Measurements from ENCODE around the gene SCARB2. TPM values are rescaled to one million over a fixed set of nuclear protein-coding genes. Genes with fewer than 3 reads are reported as not detected.

SCARB2 gene
- polyA plus RNA-seq, 4 donors: 27.7 to 247 (median 47.9) TPM

- no peaks in the 10 kb centered on the region for H3K9me3 ChIP-seq (ENCODE audit: control insufficient read depth in 2 of 2, insufficient read depth in 1 of 2, low read depth in 1 of 2, low read length in 1 of 2)
- no peaks in the 10 kb centered on the region for H3K27me3 ChIP-seq (ENCODE audit: control insufficient read depth in 3 of 3, insufficient read depth in 3 of 3, low read length in 3 of 3)
- no peak for FAIRE-seq
- peaks cover 7 to 23% (median 14%) of the 10 kb centered on the region in 3 donors for H3K36me3 ChIP-seq (ENCODE audit: control insufficient read depth in 3 of 3, insufficient read depth in 2 of 3, low read depth in 1 of 3, low read length in 3 of 3)
- no peak for DNase-seq
- H3K4me3 ChIP-seq (ENCODE audit: low read depth in 1 of 3, low read length in 3 of 3): no peak overlapping the region
- WGBS, 3 donors: 85 to 95% (median 88%) methylated on average over 5 of the region's 5 CpGs
- H3K27ac ChIP-seq (ENCODE audit: low read depth in 1 of 3, low read length in 2 of 3): no peak overlapping the region
- no peaks in the 10 kb centered on the region for H3K4me1 ChIP-seq (ENCODE audit: control insufficient read depth in 3 of 3, insufficient read depth in 2 of 3, low read depth in 1 of 3, low read length in 2 of 3)
Measured at GRCh38 chr4:76117536-76117935, 96.1 kb downstream of the SCARB2 start.

GRCh38 chr4:76116821-76117220 is 96.8 kb downstream of the SCARB2 start:
- Histone ChIP-seq H3K36me3 (ENCODE audit: control insufficient read depth in 3 of 3, insufficient read depth in 2 of 3, low read depth in 1 of 3, low read length in 3 of 3) (peaks cover 7 to 23% (median 14%) of the 10 kb centered on the region in 3 donors), H3K27me3 (ENCODE audit: control insufficient read depth in 3 of 3, insufficient read depth in 3 of 3, low read length in 3 of 3) (no peaks in the 10 kb centered on the region)
- no peak for FAIRE-seq

More at GRCh38 chr4:76116821-76117220, 96.8 kb downstream of the SCARB2 start:
- Histone ChIP-seq H3K4me3 (ENCODE audit: low read depth in 1 of 3, low read length in 3 of 3) (no peak overlapping the region), H3K27ac (ENCODE audit: low read depth in 1 of 3, low read length in 2 of 3) (no peak overlapping the region), H3K4me1 (ENCODE audit: control insufficient read depth in 3 of 3, insufficient read depth in 2 of 3, low read depth in 1 of 3, low read length in 2 of 3) (no peaks in the 10 kb centered on the region), H3K9me3 (ENCODE audit: control insufficient read depth in 2 of 2, insufficient read depth in 1 of 2, low read depth in 1 of 2, low read length in 1 of 2) (no peaks in the 10 kb centered on the region)
- DNase-seq: no peak
- WGBS, 3 donors: 100% methylated on average over 1 of the region's 1 CpG

Other genes starting within 250 kb of the SCARB2 start
- 10 to 100 TPM in 3 of 4 donors, 1 to 10 TPM in 1; 9.7 to 29.7 (median 14.3) TPM for gene SDAD1, start 222.9 kb downstream of the SCARB2 start, polyA plus RNA-seq
- gene CXCL9, start 206.3 kb downstream of the SCARB2 start, polyA plus RNA-seq: 1 to 10 TPM in 3 of 4 donors, not detected in 1; 2.0 to 4.1 (median 2.7) TPM
- 1 to 10 TPM in 3 of 4 donors, not detected in 1; 2.4 to 8.1 (median 4.2) TPM for gene CXCL10, start 190.3 kb downstream of the SCARB2 start, polyA plus RNA-seq
- 1 to 10 TPM in 1 of 4 donors, under 1 TPM in 1, not detected in 2; 0.13 to 1.3 TPM for gene CXCL11, start 177.8 kb downstream of the SCARB2 start, polyA plus RNA-seq
- gene ART3, start 139.1 kb downstream of the SCARB2 start, polyA plus RNA-seq: under 1 TPM in 3 of 4 donors, not detected in 1; 0.19 to 0.81 (median 0.60) TPM
- 10 to 100 TPM; 13.5 to 45.6 (median 22.8) TPM for gene NUP54, start 65.4 kb downstream of the SCARB2 start, polyA plus RNA-seq
- gene FAM47E, start 37.9 kb upstream of the SCARB2 start, polyA plus RNA-seq: 10 to 100 TPM in 1 of 4 donors, 1 to 10 TPM in 3; 1.8 to 24.7 (median 5.3) TPM
- 10 to 100 TPM in 1 of 4 donors, 1 to 10 TPM in 3; 4.9 to 22.8 (median 8.9) TPM for gene STBD1, start 92.9 kb upstream of the SCARB2 start, polyA plus RNA-seq
- gene CCDC158, start 207.3 kb upstream of the SCARB2 start, polyA plus RNA-seq: under 1 TPM in 2 of 4 donors, not detected in 2; 0.03 to 0.15 TPM
- gene SHROOM3, start 221.4 kb upstream of the SCARB2 start, polyA plus RNA-seq: 10 to 100 TPM; 21.6 to 52.5 (median 27.8) TPM

Measured in small intestine (tissue), 7 donors.